H1 (cell line): Measurements from ENCODE around the gene GPSM3. TPM values are rescaled to one million over a fixed set of nuclear protein-coding genes. Genes with fewer than 3 reads are reported as not detected.

Experiments
- FOSL1 ChIP-seq: IDR thresholded peaks from 2 replicates; pipeline ENCODE4 v1.6.1; 2011; ENCODE audit warnings: mild to moderate bottlenecking, low read depth, low read length, moderate library complexity; ENCODE audit not compliant: insufficient read depth
- MAFK ChIP-seq: IDR thresholded peaks from 2 replicates; pipeline ENCODE4 v1.6.1; 2012; ENCODE audit warnings: low read depth, mild to moderate bottlenecking, improper control_type of control experiment, low read length
- ZNF274 ChIP-seq: IDR thresholded peaks from 2 replicates; pipeline ENCODE4 v1.7.0; 2012; ENCODE audit warnings: low read length, borderline replicate concordance; ENCODE audit errors: extremely low read depth
- polyA plus RNA-seq, 7 experiments: library from polyadenylated mRNA; depleted of rRNA in 3 of 7; stranded (reverse) in 5 of 7; unstranded in 2 of 7; fragments of >200 nt in 5 of 7; fragments of 200-250 nt in 2 of 7; gene quantifications; 1 replicate in 5 of 7; 2 replicates in 1 of 7; 4 replicates in 1 of 7; pipeline versions ENCODE4 v1.2.1 to v1.2.3, GENCODE V29; 2011 to 2013; ENCODE audit warnings: missing spikeins in 2 of 7, mixed read lengths in 2 of 7
- total RNA-seq: library from RNA; stranded (reverse); fragmentation: NEBNext Ultra II Directional; extraction: Animal tissue kit (Norgen Biotek cat#: 25700); gene quantifications from 2 replicates; pipeline ENCODE4 v1.2.1, GENCODE V29; 2021
- TF ChIP-seq, protein P1 (sequence below): fragments of 300-600 bp; sonication (generic); IDR thresholded peaks from 2 replicates; pipeline ENCODE4 v1.7.1; 2012; ENCODE audit warnings: low read length, moderate library complexity, mild to moderate bottlenecking, inconsistent platforms; ENCODE audit not compliant: insufficient replicate concordance
- TF ChIP-seq, protein P2 (sequence below): IDR thresholded peaks from 2 replicates; pipeline ENCODE4 v1.6.1; 2011; ENCODE audit warnings: low read length, improper control_type of control experiment
- TF ChIP-seq, protein P3 (sequence below): IDR thresholded peaks from 2 replicates; pipeline ENCODE4 v1.6.1; 2012; ENCODE audit warnings: inconsistent platforms

The GPSM3 gene
- total and polyA plus RNA-seq, 2 of the 8 experiments (the other 6 are each of a cell fraction or from before 2014, with no cell fraction given): 6.6 to 9.8 TPM

DNA sequence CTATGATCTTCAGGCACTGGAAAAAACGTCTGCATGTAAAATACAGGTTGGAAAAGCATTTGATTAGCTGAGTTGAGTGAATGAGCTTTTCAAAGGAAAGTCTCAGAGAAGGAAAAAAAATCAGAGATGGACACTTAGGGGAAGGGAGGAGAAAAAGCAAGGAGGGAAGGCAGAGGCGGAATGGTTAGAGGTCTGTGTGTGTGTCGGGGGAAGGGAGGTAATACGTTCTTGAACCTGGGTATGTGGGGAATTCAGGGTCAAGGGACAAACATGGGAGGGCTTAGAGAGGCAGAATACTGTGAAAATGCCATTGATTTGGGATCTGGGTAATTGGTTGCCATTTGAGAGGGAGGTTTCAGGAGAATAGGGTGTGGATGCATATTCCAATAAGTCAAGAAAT lies 45.8 kb downstream of the GPSM3 start (continued):
- TF ChIP-seq MAFK: no peak
- no peak for TF ChIP-seq ZNF274
- TF ChIP-seq, protein P1, sequence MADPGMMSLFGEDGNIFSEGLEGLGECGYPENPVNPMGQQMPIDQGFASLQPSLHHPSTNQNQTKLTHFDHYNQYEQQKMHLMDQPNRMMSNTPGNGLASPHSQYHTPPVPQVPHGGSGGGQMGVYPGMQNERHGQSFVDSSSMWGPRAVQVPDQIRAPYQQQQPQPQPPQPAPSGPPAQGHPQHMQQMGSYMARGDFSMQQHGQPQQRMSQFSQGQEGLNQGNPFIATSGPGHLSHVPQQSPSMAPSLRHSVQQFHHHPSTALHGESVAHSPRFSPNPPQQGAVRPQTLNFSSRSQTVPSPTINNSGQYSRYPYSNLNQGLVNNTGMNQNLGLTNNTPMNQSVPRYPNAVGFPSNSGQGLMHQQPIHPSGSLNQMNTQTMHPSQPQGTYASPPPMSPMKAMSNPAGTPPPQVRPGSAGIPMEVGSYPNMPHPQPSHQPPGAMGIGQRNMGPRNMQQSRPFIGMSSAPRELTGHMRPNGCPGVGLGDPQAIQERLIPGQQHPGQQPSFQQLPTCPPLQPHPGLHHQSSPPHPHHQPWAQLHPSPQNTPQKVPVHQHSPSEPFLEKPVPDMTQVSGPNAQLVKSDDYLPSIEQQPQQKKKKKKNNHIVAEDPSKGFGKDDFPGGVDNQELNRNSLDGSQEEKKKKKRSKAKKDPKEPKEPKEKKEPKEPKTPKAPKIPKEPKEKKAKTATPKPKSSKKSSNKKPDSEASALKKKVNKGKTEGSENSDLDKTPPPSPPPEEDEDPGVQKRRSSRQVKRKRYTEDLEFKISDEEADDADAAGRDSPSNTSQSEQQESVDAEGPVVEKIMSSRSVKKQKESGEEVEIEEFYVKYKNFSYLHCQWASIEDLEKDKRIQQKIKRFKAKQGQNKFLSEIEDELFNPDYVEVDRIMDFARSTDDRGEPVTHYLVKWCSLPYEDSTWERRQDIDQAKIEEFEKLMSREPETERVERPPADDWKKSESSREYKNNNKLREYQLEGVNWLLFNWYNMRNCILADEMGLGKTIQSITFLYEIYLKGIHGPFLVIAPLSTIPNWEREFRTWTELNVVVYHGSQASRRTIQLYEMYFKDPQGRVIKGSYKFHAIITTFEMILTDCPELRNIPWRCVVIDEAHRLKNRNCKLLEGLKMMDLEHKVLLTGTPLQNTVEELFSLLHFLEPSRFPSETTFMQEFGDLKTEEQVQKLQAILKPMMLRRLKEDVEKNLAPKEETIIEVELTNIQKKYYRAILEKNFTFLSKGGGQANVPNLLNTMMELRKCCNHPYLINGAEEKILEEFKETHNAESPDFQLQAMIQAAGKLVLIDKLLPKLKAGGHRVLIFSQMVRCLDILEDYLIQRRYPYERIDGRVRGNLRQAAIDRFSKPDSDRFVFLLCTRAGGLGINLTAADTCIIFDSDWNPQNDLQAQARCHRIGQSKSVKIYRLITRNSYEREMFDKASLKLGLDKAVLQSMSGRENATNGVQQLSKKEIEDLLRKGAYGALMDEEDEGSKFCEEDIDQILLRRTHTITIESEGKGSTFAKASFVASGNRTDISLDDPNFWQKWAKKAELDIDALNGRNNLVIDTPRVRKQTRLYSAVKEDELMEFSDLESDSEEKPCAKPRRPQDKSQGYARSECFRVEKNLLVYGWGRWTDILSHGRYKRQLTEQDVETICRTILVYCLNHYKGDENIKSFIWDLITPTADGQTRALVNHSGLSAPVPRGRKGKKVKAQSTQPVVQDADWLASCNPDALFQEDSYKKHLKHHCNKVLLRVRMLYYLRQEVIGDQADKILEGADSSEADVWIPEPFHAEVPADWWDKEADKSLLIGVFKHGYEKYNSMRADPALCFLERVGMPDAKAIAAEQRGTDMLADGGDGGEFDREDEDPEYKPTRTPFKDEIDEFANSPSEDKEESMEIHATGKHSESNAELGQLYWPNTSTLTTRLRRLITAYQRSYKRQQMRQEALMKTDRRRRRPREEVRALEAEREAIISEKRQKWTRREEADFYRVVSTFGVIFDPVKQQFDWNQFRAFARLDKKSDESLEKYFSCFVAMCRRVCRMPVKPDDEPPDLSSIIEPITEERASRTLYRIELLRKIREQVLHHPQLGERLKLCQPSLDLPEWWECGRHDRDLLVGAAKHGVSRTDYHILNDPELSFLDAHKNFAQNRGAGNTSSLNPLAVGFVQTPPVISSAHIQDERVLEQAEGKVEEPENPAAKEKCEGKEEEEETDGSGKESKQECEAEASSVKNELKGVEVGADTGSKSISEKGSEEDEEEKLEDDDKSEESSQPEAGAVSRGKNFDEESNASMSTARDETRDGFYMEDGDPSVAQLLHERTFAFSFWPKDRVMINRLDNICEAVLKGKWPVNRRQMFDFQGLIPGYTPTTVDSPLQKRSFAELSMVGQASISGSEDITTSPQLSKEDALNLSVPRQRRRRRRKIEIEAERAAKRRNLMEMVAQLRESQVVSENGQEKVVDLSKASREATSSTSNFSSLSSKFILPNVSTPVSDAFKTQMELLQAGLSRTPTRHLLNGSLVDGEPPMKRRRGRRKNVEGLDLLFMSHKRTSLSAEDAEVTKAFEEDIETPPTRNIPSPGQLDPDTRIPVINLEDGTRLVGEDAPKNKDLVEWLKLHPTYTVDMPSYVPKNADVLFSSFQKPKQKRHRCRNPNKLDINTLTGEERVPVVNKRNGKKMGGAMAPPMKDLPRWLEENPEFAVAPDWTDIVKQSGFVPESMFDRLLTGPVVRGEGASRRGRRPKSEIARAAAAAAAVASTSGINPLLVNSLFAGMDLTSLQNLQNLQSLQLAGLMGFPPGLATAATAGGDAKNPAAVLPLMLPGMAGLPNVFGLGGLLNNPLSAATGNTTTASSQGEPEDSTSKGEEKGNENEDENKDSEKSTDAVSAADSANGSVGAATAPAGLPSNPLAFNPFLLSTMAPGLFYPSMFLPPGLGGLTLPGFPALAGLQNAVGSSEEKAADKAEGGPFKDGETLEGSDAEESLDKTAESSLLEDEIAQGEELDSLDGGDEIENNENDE: no peak
- TF ChIP-seq, protein P2, sequence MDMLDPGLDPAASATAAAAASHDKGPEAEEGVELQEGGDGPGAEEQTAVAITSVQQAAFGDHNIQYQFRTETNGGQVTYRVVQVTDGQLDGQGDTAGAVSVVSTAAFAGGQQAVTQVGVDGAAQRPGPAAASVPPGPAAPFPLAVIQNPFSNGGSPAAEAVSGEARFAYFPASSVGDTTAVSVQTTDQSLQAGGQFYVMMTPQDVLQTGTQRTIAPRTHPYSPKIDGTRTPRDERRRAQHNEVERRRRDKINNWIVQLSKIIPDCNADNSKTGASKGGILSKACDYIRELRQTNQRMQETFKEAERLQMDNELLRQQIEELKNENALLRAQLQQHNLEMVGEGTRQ: no peak
- no peak for TF ChIP-seq FOSL1
- TF ChIP-seq, protein P3, sequence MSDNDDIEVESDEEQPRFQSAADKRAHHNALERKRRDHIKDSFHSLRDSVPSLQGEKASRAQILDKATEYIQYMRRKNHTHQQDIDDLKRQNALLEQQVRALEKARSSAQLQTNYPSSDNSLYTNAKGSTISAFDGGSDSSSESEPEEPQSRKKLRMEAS: no peak
